ENCODE results near the gene ALK. TPM values are rescaled to one million over a fixed set of nuclear protein-coding genes. Genes with fewer than 3 reads are reported as not detected.

The ALK gene
- total RNA-seq, 1 donor from 2014 or later, result not detected

DNA sequence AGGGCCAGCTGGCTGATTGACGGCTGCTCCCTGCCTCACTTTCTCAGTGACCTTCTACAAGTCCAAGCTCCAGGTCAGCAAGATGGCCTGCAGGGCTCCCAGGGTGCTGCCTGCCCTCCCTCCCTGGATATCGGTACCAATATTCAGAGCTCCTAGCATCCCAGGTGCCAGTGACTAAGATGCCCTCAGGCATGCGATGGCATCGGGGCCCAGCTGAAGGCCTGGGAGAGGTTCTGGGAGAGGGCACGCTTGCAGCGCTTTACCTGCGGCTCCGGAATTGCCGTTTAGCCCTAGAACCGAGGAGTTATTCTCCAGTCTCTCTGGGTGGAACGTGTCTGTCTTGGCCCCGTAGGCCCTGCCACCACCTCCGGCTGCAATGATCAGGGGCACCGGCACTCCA lies 689.3 kb downstream of the ALK start:
- intact Hi-C loops (cut with micrococcal nuclease), result no loop called here

DNA sequence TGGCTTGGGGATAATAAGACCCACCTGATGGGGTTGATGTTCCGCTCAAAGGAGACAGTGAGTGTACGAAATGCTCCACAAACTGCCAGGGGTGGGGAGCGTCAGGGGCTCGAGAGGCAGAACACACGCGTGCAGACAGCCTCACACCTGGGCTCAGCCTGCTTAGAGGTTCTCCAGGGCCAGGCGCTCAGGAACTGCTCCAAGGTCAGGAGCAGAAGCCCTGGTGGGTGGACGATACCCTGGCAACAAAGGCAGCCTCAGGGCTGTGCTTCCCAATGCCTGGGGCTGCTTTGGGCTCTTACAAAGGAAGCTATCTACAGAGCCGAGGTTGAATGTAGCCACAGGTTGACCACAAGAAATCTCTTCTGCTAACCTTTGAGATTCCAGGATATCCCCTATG lies 691.7 kb downstream of the ALK start:
- intact Hi-C loops (cut with micrococcal nuclease), result no loop called here

DNA sequence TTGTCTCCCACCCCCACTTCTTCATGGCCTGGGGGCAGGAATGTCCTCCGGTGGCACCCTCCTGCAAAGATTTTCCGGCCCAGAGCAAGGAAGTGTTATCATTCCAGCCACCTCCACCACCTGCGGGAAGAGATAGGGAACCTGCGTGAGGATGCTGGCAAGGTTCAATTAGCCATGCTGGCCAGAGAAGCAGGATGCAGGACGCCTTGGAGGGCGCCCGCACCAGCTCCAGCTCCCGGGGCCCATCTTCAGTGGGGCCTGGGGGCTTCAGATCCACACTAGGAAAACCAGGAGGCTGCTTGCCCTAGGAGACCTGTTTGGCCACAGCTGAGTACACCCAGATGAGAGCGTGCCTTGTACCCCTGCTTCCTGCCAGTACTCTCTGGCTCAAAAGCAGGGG lies 692.4 kb downstream of the ALK start:
- intact Hi-C loops (cut with micrococcal nuclease), result no loop called here

DNA sequence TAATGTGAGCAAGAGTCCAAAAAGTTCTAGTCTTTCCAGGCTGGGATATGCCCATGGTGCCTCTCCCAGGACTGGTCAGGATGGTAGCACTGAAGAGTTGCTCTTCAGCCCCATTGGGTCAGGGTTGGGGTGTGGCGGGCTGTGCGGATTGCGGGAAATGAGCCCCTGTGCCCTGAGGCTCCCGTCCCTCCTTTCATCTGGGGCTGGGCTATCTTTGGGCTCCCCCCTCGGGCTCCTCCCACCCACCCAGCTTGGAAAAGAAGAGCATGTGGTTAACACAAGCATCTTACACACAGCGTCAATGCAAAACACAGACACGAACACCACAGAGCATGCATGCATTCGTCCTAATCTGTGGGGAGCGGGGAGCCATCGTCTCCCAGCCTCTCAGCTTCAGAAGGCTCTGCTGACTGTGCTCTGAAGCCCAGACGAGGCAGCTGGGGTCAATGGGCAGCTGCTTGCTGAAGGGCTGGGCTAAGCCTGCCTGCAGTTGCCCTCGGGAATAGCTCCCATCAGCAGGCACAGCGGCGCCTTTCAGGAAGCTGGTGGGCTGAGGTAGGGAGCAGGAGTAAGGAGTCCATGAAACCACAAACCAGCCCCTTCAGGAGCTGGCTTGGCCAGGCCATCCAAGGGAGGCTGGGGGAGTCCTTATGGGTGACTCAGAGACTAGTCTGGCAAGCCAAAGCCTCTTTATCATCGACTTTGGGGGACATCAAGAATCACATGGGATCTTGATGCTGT lies 693.3 kb downstream of the ALK start:
- intact Hi-C loops (cut with micrococcal nuclease), result no loop called here

DNA sequence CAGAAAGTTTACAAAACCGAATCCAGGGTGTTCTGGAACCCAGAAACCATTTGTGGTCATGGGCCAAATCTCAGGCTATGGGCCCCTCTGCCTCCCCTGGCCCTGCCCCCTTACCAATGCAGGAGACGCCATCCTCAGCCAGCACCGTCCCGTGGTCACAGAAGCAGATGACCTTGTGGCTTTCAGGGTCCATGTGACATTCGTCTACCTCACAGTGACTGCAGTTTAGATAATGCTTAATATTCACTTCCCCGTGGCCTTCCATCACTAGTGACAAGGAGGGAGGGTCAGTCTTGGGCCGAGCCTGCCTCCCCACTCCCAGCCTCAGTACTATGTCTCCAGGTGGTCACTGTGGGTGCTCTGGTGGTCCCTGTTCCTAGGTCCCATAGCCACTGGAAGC lies 694.6 kb downstream of the ALK start:
- intact Hi-C loops (cut with micrococcal nuclease), result no loop called here

DNA sequence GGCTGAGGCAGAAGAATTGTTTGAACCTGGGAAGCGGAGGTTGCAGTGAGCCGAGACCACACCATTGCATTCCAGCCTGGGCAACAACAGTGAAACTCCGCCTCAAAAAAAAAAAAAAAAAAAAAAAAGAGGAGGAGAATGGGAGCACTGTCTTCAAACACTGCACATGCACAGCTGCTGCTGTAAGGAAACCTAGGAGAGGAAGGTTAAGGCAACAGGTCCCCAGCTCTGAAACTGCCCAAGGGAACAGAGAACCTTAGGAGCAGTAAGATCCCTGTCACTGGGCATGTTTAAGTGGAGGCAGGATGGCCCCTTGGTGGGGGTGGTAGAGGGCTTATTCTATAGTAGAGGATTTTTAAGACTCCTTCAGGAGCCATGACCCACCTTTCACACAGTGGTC lies 695.0 kb downstream of the ALK start:
- intact Hi-C loops (cut with micrococcal nuclease), result no loop called here

DNA sequence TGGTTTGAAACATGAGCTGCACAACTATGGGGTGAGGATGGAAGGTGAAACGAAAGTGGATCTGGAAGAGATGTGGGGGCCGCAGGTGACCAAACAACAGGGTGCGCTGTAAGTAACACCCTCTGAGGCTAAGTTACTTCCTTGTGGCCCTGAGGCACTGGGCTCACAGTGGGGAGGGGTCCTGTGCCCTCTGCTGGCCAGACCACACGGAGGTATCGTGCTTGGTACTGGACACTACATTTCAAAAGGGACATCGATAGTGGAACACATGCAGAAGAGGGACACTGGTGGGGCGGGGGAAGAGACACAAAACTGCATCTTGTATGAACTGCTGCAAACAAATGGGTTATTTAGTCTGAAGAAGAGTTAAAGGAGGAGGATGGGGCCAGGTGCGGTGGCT lies 695.6 kb downstream of the ALK start:
- intact Hi-C loops (cut with micrococcal nuclease), result no loop called here

DNA sequence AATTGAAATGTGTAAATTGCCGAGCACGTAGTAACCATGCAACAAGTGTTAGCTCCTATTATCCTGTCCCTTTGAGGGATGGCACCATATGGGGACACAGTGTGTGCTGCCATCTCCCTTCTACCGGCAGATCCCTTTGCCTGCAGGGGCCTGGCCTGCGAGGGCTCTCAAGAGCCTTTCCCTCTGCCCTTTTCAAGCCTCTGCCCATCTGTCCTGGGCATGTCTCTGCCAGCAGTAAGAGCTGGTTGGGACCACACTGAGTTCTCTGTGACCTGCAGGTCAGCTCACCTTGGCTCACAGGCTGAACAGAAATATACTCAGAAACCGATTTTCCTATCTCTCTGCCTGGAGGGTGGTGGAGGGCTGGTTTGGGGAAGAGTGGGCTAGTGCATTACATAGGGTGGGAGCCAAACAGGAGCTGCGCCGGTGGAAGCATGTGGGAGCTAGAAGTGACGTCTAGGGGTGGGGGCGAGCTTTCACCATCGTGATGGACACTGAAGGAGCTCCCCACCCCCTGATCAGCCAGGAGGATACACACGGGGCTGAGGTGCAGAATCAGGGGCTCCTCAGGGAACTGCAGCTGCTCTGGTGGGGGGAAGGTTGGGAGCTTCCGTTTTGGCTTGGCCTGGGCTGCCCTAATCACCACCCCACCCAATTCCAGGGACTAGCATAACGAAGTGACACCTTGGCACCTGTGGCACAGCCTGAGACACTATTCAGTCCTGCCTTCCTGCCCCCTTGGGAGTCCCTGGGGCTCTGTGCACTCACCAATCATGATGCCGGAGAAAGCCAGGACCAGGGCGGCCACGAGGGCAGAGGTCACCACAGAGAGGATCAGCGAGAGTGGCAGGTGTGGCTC lies 696.5 kb downstream of the ALK start:
- intact Hi-C loops (cut with micrococcal nuclease), result no loop called here

DNA sequence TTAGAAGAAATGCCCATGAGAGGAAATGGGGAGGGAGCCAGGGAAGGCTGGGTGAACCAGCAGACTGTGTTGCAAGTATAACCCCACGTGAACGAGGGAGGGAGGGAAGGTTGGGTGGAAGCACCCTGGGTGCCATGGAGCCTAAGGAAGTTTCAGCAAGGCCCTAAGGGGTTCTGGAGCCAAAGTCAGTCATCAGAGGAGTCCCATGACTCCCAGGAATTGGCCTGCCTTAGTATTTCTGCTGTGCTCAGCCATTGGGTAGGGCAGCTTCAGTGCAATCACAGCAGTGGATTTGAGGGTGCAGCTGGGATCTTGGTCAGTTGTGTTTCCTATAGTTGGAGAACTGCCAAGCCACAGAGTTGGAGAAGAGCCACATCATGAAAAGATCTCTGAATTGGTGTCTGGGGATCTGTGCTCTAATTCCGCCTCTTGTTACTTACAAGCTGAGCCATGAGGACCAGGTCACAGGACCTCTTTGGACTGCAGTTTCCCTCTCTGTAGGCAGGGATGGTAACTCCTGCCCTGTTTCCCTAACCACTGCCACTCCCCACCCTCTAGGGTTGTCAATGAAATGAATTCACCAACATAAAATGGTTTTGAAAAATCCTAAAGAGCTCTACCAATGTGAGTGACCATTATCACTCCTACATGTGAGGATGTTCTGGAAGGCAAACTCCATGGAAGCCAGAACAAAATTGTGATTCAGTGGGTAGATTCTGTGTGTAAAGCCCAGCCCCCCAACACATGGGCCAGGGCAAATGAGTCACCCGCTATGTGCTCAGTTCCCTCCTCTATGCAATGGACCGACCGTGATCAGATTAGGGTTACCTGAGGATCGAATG lies 697.3 kb downstream of the ALK start:
- intact Hi-C loops (cut with micrococcal nuclease), result no loop called here

DNA sequence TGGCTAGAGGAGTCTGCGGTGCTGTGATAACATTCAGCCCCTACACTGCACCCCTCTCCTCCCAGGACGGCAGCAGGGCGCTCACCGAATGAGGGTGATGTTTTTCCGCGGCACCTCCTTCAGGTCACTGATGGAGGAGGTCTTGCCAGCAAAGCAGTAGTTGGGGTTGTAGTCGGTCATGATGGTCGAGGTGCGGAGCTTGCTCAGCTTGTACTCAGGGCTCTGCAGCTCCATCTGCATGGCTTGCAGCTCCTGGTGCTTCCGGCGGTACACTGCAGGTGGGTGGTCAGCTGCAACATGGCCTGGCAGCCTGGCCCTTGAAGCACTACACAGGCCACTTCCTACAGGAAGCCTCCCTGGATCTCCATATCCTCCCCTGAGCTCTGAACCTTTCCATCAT lies 698.1 kb downstream of the ALK start:
- intact Hi-C loops (cut with micrococcal nuclease), result no loop called here

DNA sequence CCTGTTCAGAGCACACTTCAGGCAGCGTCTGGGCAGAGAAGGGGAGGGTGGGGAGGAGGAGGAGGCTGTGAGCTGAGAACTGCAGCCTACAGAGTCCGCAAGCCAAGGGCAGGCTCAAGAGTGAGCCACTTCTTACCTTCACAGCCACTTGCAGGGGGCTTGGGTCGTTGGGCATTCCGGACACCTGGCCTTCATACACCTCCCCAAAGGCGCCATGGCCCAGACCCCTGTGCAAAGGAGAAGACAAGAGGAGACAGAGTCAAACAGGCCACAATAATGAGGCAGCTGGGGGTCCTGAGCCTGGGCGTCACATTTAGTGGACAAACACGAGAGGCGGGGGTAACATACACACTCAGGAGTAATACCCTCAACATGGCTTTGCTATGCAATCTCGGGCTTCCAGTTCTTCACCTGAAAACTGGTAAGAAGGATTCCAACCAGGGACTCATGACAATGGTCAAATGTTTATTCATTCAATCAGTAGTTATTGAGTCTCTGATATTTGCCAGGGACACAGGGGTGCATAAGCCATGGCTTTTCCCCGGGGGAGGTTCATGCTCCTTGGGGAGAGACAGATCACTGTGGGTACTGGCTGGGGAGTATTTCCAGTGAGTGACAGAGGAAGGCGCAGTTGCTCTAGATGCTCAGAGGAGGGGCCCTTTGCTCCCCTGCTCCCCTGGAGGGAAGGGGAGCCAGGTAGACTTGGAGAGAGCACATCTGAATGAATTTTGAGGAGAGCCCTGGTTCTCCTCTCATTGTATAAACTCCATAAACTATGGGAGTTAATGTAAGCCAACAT lies 698.8 kb downstream of the ALK start:
- intact Hi-C loops (cut with micrococcal nuclease), result no loop called here

DNA sequence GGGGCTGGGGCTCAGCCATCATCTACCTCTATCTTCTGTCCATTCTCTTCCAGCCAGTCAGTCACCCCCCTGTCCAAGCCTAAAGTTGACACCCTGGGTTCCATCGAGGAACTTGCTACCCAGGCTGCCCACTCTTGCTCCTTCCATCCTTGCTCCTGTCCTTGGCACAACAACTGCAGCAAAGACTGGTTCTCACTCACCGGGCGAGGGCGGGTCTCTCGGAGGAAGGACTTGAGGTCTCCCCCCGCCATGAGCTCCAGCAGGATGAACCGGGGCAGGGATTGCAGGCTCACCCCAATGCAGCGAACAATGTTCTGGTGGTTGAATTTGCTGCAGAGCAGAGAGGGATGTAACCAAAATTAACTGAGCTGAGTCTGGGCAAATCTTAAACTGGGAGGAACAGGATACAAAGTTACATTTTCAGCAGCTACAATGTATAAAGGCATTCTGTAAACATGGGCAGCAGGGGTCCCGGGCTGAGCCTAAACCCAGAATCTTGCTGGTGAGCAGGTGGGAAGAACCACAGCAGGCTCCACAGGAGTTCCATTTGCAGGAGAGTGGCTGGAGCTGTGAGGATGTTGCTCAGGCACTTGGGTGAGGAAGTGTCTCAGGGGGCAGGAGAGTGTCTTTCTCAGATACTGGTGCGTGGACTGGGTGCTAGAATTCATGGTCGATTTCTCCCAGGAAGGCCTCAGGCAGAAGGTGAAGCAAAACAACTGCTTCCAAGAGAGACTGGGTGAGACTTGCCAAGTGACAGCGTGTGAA lies 700.7 kb downstream of the ALK start:
- intact Hi-C loops (cut with micrococcal nuclease), result no loop called here

DNA sequence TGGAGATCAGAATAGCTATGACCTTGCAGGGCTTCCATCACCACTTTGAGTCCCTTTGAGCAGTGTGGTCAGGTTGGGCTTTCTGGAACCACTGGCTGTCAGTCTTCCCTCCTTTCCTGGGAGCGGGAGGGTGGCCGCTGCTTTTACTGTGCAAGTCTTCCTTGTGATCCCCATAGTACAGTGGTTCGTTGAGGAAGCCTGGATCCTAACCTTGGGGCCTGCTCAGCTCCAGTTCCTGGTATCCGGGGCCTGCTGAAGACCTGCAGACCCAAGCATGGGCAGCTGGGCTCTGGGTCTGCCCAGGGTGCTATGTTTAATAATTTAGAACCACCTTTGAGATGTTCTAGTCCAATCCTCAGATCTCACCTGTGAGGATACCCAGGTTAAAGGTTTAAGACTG lies 702.0 kb downstream of the ALK start:
- intact Hi-C loops (cut with micrococcal nuclease), result no loop called here

DNA sequence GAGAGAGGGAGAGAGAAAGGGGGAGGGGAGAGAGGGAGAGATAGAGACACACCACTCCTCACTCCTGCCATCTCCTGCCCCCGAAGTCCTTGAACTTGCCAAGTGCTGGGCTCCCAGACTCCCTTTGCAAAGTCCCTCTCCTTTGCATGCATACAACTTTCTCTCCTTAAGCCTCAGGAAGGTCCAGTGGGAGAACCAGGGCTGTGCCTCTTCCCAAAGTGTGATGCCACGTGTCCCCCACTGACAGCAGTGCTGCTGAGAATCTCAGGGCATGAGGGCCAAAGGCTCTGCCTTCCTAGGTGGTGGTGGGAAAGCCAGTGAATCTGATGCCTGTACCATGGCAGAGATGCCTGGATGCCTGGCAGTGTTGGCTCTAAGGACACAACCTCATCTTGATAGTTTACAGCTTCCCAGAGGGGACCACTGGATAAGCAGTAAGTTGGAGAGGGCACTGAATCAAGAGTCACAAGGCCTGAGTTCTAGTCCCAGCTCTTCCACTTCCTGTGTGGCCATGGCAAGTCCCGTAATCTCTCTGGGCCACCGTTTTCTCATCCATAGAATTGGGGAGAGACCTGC lies 702.7 kb downstream of the ALK start:
- intact Hi-C loops (cut with micrococcal nuclease), result no loop called here

DNA sequence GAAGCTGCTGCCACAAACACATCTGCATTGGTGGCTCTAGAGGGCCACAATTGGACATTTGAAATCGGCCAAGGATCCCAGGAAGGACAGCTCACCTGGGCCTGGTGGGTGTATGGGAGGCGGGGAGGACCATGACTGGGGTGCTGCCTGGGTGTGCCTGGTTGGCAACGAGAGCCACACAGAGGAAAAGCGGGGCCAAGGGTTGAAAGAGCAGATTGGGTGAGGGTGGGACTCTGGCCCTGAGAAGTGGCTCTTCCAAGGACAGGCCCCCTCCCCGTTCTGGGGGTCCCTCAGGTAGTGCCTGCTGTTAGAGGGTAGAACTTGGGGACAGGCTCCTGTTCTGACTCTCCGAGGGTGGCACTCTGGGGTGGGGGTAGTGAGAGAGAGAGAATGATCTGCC lies 703.3 kb downstream of the ALK start:
- intact Hi-C loops (cut with micrococcal nuclease), result no loop called here

DNA sequence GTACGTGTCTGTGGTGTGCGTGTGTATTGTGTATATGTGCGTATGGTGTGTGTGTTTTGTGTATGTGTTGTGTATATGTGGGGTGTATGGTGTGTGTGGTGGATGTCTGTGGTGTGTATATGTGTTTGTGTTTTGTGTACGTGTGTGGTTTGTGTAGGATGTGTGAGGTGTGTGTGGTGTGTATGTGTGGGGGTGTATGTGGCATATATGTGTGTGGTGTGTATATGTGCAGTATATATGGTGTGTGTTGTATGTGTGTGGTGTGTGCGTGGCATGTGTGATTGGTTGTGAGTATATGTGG lies 704.8 kb downstream of the ALK start:
- intact Hi-C loops (cut with micrococcal nuclease), result no loop called here

DNA sequence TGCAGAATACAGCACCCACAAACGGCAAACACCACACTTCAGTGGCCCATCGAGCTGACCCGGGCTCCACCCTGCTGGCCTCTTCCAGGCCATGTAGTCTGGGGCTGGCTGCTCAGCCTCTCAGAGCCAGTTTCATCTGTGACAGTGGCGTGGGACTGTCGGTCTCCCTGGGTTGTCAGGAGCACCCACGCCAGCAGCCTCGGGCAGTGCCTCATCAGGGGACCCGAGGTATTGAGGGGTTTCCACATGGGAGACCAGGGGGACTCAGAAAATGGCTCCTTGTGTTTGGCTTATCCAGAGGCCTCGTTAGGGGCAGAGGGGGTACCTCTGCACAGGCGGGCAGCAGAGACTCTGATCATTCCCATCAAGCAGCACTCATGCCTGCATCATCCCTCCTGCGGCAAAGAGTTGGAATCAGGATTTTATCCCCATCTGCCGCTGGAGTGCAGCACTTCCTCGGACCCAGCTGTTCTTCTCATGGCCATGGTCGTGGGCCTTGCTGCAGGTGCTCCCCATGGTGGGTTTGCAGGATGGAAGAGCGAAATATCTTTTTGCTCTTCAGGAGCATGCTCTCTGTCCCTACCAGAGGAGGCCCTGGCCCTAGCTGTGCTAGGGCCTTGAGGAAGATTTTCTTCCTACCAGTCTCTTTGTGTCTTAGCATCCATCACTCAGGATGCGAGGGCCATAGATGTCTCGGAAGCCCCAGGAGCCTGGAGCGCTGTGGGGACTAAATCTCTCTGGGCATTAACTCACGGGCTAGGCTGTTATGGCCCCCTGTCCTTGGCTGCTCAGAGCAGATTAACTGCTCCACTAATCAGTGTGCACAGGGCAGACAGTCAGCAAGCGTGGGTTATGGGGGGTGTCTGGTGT lies 705.4 kb downstream of the ALK start:
- intact Hi-C loops (cut with micrococcal nuclease), result no loop called here

DNA sequence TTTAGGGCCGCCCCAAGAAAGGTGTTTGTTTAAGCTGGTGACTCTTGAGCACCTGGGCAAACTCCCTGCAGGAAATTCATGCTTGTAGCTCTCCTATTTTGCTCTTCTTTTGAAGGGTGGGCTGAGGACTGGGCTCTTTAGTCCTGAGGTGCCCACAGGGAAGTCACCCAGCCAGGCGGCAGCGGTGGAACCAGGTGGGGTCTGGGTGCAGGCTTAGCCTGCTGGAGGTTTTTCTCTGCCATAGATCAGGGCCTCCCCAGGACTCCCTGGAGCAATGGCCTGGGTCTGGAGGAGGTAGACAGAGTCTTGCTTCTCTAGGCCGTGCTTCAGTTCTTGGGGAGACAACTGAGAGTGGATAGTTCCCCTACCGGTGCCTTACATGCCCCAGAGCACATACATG lies 706.3 kb downstream of the ALK start:
- intact Hi-C loops (cut with micrococcal nuclease), result no loop called here

DNA sequence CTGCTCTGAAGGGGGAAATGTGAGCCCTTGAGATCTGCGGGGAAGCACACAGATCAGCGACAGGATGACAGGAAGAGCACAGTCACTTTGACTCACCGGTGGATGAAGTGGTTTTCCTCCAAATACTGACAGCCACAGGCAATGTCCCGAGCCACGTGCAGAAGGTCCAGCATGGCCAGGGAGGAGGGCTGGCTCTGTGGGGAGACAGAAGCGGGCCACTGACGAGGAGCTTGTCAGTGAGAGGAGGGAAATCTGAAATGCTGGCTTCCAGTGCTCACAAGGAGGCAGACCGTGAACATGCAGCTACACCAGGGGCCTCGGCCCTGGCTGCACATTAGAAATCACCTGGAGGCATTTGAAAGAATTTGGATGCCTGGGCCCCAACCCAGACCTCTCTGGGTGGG lies 707.5 kb downstream of the ALK start:
- intact Hi-C loops (cut with micrococcal nuclease), result no loop called here
